Stomach (tissue), 9 donors: Measurements from ENCODE around the gene CALR3. TPM values are rescaled to one million over a fixed set of nuclear protein-coding genes. Genes with fewer than 3 reads are reported as not detected.
A peak's percentile ranks its signal among the peaks of the same experiment; 100 is the strongest.

Experiments used
- DNase-seq, 2 donors: peaks; one replicate each; pipeline versions ENCODE4 v3.0.0 to v3.0.0-alpha.2; 2013 to 2019
- H3K27ac ChIP-seq, 5 donors: fragments of 200-600 bp in 4 of 5; sonication (generic) in 4 of 5; one replicate each; pipeline ENCODE4 v1.5.1; 2013 to 2019; ENCODE audit warnings: mild to moderate bottlenecking in 1 of 5, moderate library complexity in 1 of 5
- H3K27me3 ChIP-seq, 3 donors: fragments of 200-600 bp; sonication (generic); one replicate each; pipeline ENCODE4 v1.5.1; 2017 to 2019; ENCODE audit warnings: mixed run types in 1 of 3
- H3K36me3 ChIP-seq, 4 donors: fragments of 200-600 bp; sonication (generic); 1 replicate in 3 of 4; 2 replicates in 1 of 4; pipeline ENCODE4 v1.5.1; 2016 to 2019
- H3K4me1 ChIP-seq, 4 donors: fragments of 200-600 bp; sonication (generic); one replicate each; pipeline ENCODE4 v1.5.1; 2016 to 2019
- H3K4me3 ChIP-seq, 4 donors: fragments of 200-600 bp; sonication (generic) in 3 of 4; one replicate each; pipeline ENCODE4 v1.5.1; 2016 to 2019; ENCODE audit warnings: mild to moderate bottlenecking in 1 of 4
- H3K9me3 ChIP-seq, 4 donors: fragments of 200-600 bp; sonication (generic); one replicate each; pipeline ENCODE4 v1.5.1; 2016 to 2019
- EP300 ChIP-seq: sonication (generic); formaldehyde crosslinking; IDR thresholded peaks from one replicate; pipeline ENCODE4 v1.6.1; 2017; ENCODE audit warnings: antibody characterized with exemption
- POLR2A ChIP-seq, 4 donors: fragments of 450-650 bp; IDR thresholded peaks; one replicate each; pipeline ENCODE4 v1.6.1; 2016; ENCODE audit warnings: antibody characterized with exemption in 4 of 4, control low read depth in 2 of 4, mild to moderate bottlenecking in 1 of 4, moderate library complexity in 1 of 4
- POLR2AphosphoS5 ChIP-seq, 3 donors: sonication (generic); formaldehyde crosslinking; IDR thresholded peaks; one replicate each; pipeline ENCODE4 v1.6.1; 2016; ENCODE audit warnings: antibody characterized with exemption in 3 of 3
- WGBS, 5 donors: extraction: QIAGEN DNeasy Blood & Tissue Kit in 3 of 5; methylation state at CpG; one replicate each; pipeline versions ENCODE4 v1.1.5 to v1.1.7; 2013 to 2018; 5-methylcytosine and 5-hydroxymethylcytosine counted together
- intact Hi-C: fragments of 100-400 bp; cut with DNase I; formaldehyde crosslinking; loops from one replicate; pipeline ENCODE4 v1.15.1; 2023; ENCODE audit warnings: low total_unique reads
- polyA plus RNA-seq, 3 donors: library from polyadenylated mRNA; stranded (reverse); fragments of 200-250 nt; gene quantifications; one replicate each; pipeline ENCODE4 v1.2.3, GENCODE V29; 2013
- total RNA-seq, 5 donors: library from RNA; depleted of rRNA; stranded (reverse); fragments of >200 nt; gene quantifications; one replicate each; pipeline versions ENCODE4 v1.1.0 to v1.2.3, GENCODE V29; 2014 to 2016
- TF ChIP-seq, protein P1 (sequence below), 7 experiments: fragments of 450-650 bp in 4 of 7; fragments of 200-600 bp in 3 of 7; sonication (generic) in 3 of 7; IDR thresholded peaks; one replicate each; pipeline ENCODE4 v1.5.1; 2016 to 2019; ENCODE audit warnings: antibody characterized with exemption in 7 of 7, control low read depth in 2 of 7, mild to moderate bottlenecking in 1 of 7
- donor health status: healthy with polysubstance abuse.
- donor health status: Bipolar disorder and iron deficiency.
- donor health status: healthy.

Gene CALR3
- total and polyA plus RNA-seq, 8 donors = not detected

DNA sequence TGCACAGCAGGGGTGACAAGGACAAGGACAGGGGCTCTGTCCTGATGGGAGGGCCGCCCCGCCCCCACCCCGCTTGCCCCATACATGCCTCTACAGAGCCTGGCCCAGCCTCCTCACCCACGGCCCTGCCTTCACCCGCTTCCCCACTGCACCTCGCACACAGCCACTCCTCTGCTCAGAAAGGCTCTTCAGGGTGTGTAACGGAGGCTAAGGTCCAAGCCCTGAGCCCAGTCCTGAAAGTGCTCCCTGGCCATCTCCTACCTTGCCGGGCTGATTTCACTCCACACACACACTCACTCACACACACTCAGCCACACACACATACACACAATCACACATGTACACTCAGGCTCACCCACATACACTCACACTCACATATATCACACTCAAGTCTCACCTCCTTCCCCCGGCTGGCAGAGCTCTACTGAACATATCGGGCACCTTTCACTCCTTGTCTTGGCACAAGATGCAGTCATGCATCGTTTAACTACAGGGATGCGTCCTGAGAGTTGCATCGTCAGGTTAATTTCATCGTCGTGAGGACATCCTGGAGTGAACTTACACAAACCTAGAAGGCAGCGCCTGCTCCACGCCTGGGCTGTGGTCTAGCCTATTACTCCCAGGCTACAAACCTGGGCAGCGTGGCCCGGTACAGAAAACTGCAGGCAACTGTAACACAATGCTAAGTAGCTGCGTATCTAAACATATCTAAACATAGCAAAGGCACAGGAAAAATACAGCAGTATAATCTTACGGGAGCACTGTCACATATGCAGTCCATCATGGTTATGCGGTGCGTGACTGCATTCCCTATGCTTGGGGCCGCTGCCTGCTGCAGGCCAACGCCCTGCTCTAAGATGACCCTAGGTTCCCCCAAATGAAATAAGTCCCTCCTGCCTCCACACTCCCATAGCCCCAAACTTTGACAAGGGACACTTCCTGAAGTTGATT, 37.3 kb downstream of the CALR3 start:
- Histone ChIP-seq H3K4me1 (peaks cover 46 to 83% (median 62%) of the 10 kb centered on the region in 4 donors), H3K4me3 (no peak overlapping the region), H3K27ac (peak overlapping the region in 4 of 5 donors; percentile 20 to 71 (median 52)), H3K36me3 (no peaks in the 10 kb centered on the region), H3K27me3 (no peaks in the 10 kb centered on the region), H3K9me3 (no peaks in the 10 kb centered on the region)
- WGBS, 5 donors = 78 to 89% (median 79%) methylated on average over 20 to 25 of the region's 25 CpGs
- no peak for DNase-seq
- TF ChIP-seq, protein P1, sequence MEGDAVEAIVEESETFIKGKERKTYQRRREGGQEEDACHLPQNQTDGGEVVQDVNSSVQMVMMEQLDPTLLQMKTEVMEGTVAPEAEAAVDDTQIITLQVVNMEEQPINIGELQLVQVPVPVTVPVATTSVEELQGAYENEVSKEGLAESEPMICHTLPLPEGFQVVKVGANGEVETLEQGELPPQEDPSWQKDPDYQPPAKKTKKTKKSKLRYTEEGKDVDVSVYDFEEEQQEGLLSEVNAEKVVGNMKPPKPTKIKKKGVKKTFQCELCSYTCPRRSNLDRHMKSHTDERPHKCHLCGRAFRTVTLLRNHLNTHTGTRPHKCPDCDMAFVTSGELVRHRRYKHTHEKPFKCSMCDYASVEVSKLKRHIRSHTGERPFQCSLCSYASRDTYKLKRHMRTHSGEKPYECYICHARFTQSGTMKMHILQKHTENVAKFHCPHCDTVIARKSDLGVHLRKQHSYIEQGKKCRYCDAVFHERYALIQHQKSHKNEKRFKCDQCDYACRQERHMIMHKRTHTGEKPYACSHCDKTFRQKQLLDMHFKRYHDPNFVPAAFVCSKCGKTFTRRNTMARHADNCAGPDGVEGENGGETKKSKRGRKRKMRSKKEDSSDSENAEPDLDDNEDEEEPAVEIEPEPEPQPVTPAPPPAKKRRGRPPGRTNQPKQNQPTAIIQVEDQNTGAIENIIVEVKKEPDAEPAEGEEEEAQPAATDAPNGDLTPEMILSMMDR (IDR thresholded peaks at IDR 0.05) = no peak
- TF ChIP-seq POLR2A (IDR thresholded peaks at IDR 0.05) (no peak), EP300 (no peak), POLR2AphosphoS5 (IDR thresholded peaks at IDR 0.05) (no peak)
- intact Hi-C loops = no loop called here

DNA sequence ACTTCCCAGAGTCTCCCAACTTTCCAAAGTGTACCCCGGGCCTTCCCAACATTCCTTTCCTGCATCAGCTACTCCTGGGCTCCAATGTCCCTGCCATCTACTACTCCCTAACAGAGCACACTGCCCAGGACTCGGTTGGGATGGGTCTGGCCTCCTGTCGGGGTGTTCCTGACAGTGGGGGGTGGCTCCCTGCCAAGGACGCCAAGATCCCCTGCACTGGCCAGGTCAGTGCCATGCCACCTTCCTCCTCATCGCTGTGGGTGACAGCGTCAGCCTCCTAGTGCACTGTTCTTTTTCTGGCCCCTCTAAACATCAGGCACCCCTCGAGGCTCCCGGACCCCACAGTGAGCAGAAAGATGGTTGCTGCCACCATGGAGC, 38.0 kb downstream of the CALR3 start:
- TF ChIP-seq EP300 (no peak), POLR2A (IDR thresholded peaks at IDR 0.05) (no peak), POLR2AphosphoS5 (IDR thresholded peaks at IDR 0.05) (no peak)
- TF ChIP-seq, protein P1 (IDR thresholded peaks at IDR 0.05) = no peak
- intact Hi-C loops = no loop called here
- Histone ChIP-seq H3K36me3 (no peaks in the 10 kb centered on the region), H3K27me3 (no peaks in the 10 kb centered on the region), H3K4me1 (peaks cover 39 to 80% (median 63%) of the 10 kb centered on the region in 4 donors), H3K9me3 (no peaks in the 10 kb centered on the region), H3K27ac (peak overlapping the region in 4 of 5 donors; percentile 20 to 71 (median 52)), H3K4me3 (peak overlapping the region in 1 of 4 donors; percentile 9)
- 55 to 70% (median 67%) methylated on average over 5 to 8 of the region's 8 CpGs for WGBS, 5 donors
- no peak for DNase-seq

DNA sequence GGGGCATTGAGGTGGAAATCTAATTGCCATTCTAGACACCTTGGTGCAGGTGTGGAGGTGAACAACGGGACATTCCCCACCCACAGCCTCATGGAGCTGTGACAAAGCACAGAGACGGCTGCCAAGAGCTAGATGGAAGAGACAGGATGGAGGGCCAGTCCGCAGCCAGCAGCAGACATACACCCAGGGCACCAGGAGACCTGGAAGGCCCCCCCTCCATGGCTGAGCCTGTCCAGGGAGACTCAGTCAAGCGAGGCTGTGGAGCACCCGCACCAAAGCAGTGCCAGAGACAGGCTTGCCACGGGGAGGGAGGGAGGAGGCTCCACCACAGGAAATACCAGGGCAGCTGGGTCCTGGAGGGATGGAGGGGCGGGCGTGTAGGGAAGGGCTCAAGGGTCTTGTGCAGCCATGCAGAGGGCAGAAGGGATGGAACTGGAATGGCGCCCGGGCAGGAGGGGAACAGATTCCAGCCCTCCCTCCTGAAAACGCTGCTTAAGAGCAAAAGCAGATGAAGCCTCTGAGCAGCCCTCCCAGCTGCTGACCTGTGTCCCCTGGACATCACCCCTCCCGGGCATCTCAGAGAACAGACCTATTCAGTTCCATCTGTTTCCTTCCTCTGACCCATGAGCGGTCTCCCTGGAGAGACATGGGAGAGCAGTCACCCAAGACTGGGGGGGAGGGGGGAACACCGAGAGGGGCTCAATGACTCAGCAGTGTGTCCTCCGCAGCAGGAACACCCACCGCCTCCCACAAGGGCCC, 38.6 kb downstream of the CALR3 start:
- H3K4me3 ChIP-seq = peak overlapping the region in 3 of 4 donors; percentile 6 to 13 (median 9)
- H3K9me3 ChIP-seq = no peaks in the 10 kb centered on the region
- peak overlapping the region in 4 of 5 donors; percentile 20 to 71 (median 52) for H3K27ac ChIP-seq
- TF ChIP-seq EP300 (no peak), POLR2AphosphoS5 (IDR thresholded peaks at IDR 0.05) (no peak), POLR2A (IDR thresholded peaks at IDR 0.05) (no peak)
- H3K27me3 ChIP-seq = no peaks in the 10 kb centered on the region
- DNase-seq = peak; percentile 36 to 54
- intact Hi-C loops = no loop called here
- peaks cover 33 to 75% (median 61%) of the 10 kb centered on the region in 4 donors for H3K4me1 ChIP-seq
- WGBS, 5 donors = 20 to 36% (median 33%) methylated on average over 14 to 16 of the region's 16 CpGs
- H3K36me3 ChIP-seq = no peaks in the 10 kb centered on the region

DNA sequence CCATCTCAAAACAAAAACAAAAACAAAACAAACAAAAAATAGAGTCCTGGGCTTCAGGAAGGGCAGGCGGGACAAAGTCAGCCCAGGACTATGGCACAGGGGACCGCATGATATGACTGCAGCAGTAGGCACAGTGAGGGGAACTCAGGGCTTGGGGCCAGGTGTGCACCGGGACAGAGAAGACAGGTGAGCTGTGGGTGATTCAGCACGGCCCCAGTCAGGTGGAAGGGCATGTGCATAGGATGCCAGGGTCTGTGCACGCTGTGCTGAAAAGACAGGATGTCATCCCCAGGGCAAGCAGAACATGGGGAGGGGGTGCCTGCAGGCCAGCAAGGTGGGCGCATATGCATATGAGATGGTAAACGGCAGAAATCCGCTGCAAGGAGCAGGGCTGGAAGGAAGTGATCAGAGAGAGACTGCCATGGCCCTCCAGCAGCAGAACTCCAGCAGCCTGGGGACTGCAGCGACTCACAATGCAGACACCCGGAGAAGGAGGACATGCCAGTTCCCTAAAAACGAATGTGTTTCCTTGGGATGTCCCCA, 39.2 kb downstream of the CALR3 start:
- no peaks in the 10 kb centered on the region for H3K27me3 ChIP-seq
- TF ChIP-seq POLR2AphosphoS5 (IDR thresholded peaks at IDR 0.05) = no peak
- TF ChIP-seq, protein P1 (IDR thresholded peaks at IDR 0.05) = no peak
- TF ChIP-seq EP300 = no peak
- TF ChIP-seq POLR2A (IDR thresholded peaks at IDR 0.05) = no peak
- H3K4me1 ChIP-seq = peaks cover 36 to 69% (median 58%) of the 10 kb centered on the region in 4 donors
- no peak for DNase-seq
- H3K9me3 ChIP-seq = no peaks in the 10 kb centered on the region
- H3K27ac ChIP-seq = peak overlapping the region; percentile 13 to 71 (median 50)
- intact Hi-C loops = no loop called here
- H3K36me3 ChIP-seq = no peaks in the 10 kb centered on the region
- peak overlapping the region in 1 of 4 donors; percentile 13 for H3K4me3 ChIP-seq
- WGBS, 5 donors = 51 to 71% (median 66%) methylated on average over 11 of the region's 11 CpGs
